ENCODE results near the gene KRT74. TPM values are rescaled to one million over a fixed set of nuclear protein-coding genes. Genes with fewer than 3 reads are reported as not detected.

Gene KRT74
- polyA plus RNA-seq, 2 of the 4 experiments (the other 2 are of a cell fraction) = not detected

DNA sequence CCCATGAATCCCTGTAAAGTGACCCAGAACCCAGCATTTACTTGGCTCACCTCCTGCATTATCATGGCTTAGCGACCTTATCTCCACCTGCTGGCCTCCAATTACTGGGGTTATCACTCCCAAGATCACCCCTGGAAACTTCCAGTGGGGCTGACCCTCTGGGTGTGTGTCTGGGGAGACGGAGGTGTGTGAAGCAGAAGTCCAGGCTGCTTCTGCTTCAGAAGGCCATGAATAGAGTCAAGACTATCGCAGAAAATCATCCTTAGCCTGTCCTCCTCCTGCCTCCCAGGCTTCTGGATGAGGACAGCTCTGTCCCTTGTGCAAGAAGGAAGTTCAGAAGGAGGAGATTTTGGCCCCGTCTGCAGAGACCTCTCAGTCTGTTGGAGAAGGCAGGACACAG lies 28.0 kb upstream of the KRT74 start (continued):
- TF ChIP-seq PHF8 (IDR thresholded peaks at IDR 0.05; ENCODE audit: borderline replicate concordance, low read depth) = no peak

DNA sequence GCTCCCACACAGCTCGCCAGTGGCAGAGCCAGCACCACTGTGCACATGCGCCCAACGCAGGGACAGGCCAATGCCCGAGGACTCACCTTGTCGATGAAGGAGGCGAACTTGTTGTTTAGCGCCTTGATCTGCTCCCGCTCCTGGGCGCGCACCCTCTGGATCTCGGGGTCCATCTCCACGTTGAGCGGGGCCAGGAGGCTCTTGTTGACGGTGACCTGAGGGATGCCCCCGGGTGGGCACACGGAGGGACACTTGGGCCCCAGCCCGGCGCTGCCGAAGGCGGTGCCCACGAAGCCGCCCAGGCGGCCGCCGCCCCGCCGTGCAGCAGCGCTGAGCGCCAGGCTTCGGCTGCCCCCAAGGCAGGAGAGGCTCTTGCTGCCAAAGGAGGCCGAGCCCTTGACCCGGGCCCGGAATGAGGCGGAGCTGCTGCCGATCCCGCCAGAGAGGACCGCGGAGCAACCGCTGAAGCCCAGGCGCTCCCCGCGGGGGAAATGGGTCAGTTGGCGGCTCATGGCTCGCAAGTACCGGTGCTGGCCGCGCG lies 27.4 kb upstream of the KRT74 start, which contains the start of gene KRT72:
Gene KRT72, minus strand, starts transcription at position 523 of the 541 bp plus-strand sequence. Its CDS starts 11 bp downstream, at position 512.
- H3K9me3 ChIP-seq = no peaks in the 10 kb centered on the region
- ChIA-PET POLR2A (no interaction called here), CTCF (no interaction called here)
- WGBS (ENCODE audit: missing lambda C conversion rate) = 86% methylated on average over 48 of the region's 48 CpGs
- TF ChIP-seq, protein P1, sequence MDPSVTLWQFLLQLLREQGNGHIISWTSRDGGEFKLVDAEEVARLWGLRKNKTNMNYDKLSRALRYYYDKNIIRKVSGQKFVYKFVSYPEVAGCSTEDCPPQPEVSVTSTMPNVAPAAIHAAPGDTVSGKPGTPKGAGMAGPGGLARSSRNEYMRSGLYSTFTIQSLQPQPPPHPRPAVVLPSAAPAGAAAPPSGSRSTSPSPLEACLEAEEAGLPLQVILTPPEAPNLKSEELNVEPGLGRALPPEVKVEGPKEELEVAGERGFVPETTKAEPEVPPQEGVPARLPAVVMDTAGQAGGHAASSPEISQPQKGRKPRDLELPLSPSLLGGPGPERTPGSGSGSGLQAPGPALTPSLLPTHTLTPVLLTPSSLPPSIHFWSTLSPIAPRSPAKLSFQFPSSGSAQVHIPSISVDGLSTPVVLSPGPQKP (IDR thresholded peaks at IDR 0.05; ENCODE audit: low read depth, low read length) = no peak
- TF ChIP-seq SMC3 (IDR thresholded peaks at IDR 0.05) (no peak), MAZ (IDR thresholded peaks at IDR 0.05; ENCODE audit: borderline replicate concordance, low read depth, low read length) (no peak), SREBF2 (IDR thresholded peaks at IDR 0.05) (no peak), CBX2 (IDR thresholded peaks at IDR 0.05; ENCODE audit: borderline replicate concordance, low read depth) (no peak), NR3C1 (IDR thresholded peaks at IDR 0.05) (no peak), MAX (IDR thresholded peaks at IDR 0.05) (no peak), KDM1A (IDR thresholded peaks at IDR 0.05; ENCODE audit: low read depth) (no peak), HOXB13 (CRISPR knock-in tag; IDR thresholded peaks at IDR 0.05; ENCODE audit: low read depth) (no peak), CHD2 (IDR thresholded peaks at IDR 0.05; ENCODE audit: low read length, partially characterized antibody) (no peak), JUN (IDR thresholded peaks at IDR 0.05) (no peak), MYC (IDR thresholded peaks at IDR 0.05; ENCODE audit: borderline replicate concordance, low read length) (no peak), REST (IDR thresholded peaks at IDR 0.05) (no peak)
- H3K4me1 ChIP-seq = no peaks in the 10 kb centered on the region
- FAIRE-seq = no peak
- DNase-seq (ENCODE audit: low read depth in 1 of 2, low spot score in 1 of 2) = no peak
- H3K27ac ChIP-seq = no peak within 1 kb of the TSS
- no peak within 1 kb of the TSS for H3K4me3 ChIP-seq
- no peak for ATAC-seq
- H3K4me2 ChIP-seq = no peak within 1 kb of the TSS

GRCh38 chr12:52600475-52600874 lies 26.8 kb upstream of the KRT74 start:
- no peak for TF ChIP-seq POLR2AphosphoS2 (conservative IDR thresholded peaks at IDR 0.05; ENCODE audit: low read length)
- TF ChIP-seq HOXB13 (CRISPR knock-in tag; IDR thresholded peaks at IDR 0.05; ENCODE audit: low read depth) = no peak
- no peak for TF ChIP-seq GATA3 (IDR thresholded peaks at IDR 0.05; ENCODE audit: borderline replicate concordance)
- no peak for TF ChIP-seq MAX (IDR thresholded peaks at IDR 0.05)
- no peak for TF ChIP-seq REST (IDR thresholded peaks at IDR 0.05)
- no peak for TF ChIP-seq ZC3H11A (IDR thresholded peaks at IDR 0.05)
- TF ChIP-seq EP300 (IDR thresholded peaks at IDR 0.05) = no peak
- TF ChIP-seq EHF (CRISPR knock-in tag; IDR thresholded peaks at IDR 0.05) = no peak
- no peak for TF ChIP-seq ZSCAN20 (CRISPR knock-in tag; IDR thresholded peaks at IDR 0.05)
- TF ChIP-seq, protein P2, sequence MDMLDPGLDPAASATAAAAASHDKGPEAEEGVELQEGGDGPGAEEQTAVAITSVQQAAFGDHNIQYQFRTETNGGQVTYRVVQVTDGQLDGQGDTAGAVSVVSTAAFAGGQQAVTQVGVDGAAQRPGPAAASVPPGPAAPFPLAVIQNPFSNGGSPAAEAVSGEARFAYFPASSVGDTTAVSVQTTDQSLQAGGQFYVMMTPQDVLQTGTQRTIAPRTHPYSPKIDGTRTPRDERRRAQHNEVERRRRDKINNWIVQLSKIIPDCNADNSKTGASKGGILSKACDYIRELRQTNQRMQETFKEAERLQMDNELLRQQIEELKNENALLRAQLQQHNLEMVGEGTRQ (IDR thresholded peaks at IDR 0.05) = no peak
- TF ChIP-seq CHD2 (IDR thresholded peaks at IDR 0.05; ENCODE audit: low read length, partially characterized antibody) = no peak
- TF ChIP-seq CBX8 (IDR thresholded peaks at IDR 0.05) = no peak
- TF ChIP-seq SMC3 (IDR thresholded peaks at IDR 0.05) = no peak
- TF ChIP-seq CEBPB (IDR thresholded peaks at IDR 0.05) = no peak
- TF ChIP-seq, protein P1 (IDR thresholded peaks at IDR 0.05; ENCODE audit: low read depth, low read length) = no peak
- H3K9me3 ChIP-seq = no peaks in the 10 kb centered on the region
- H3K4me2 ChIP-seq = no peak overlapping the region
- 69% methylated on average over 12 of the region's 12 CpGs for WGBS (ENCODE audit: missing lambda C conversion rate)
- no peak overlapping the region for H3K27ac ChIP-seq
- H3K4me1 ChIP-seq = peaks cover 3% of the 10 kb centered on the region; the same call in 1 of the 3 replicates
- ATAC-seq (no peak), DNase-seq (ENCODE audit: low read depth in 1 of 2, low spot score in 1 of 2) (no peak), FAIRE-seq (no peak)
- H3K4me3 ChIP-seq = no peak overlapping the region
- ChIA-PET CTCF (no interaction called here), POLR2A (no interaction called here)

Data from A549 (cell line).